Femur (tissue), 1 donor: ENCODE measurements around the gene UTP15.

Experiments used
- DNase-seq: peaks from one replicate; pipeline ENCODE4 v3.0.0-alpha.2; 2017

UTP15 gene

GRCh38 chr5:73565139-73565968, at the start of gene UTP15, which contains the start of gene ANKRA2:
TSS of gene UTP15 (plus strand) at chr5:73565743. CDS start at chr5:73567345, 1,602 bp downstream.
TSS of gene ANKRA2 (minus strand) at chr5:73565639. CDS start at chr5:73562881, 2,758 bp downstream.
- DNase-seq = peak; percentile 99

DNA sequence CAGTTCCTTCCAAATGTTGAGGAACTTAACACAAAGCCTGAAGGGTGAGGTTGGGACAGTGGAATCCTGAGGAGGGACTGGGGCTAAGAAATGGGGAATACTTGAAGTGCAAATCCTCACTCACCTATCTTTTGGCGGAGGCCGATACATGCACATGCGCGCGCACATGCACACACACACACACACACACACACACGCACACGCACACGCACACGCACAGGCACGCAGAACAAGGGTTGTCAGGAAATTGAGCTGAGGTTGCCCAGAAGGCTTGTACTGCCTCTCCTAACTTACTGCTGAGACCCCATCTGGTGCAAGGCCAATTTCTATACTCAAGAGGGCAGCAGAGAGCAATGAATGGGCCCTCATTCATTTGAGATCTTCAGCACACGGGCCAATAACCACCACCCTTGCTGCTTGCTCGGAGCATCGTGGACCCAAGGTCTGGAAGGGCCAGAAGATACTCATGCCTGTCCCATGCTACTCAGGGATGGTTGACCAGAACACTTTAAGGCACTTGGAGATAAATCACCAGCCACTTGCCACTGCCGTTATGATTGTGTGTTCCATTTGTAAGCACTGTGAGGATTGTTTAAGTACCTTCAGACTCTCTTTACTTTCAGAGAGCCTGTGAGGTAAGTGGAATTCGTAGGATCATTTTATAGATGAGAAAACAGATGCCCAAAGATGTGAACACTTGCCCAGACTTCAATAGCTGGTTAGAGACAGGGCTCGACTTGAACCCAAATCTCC, 45.8 kb upstream of the UTP15 start:
- peak; percentile 69 for DNase-seq

- no peak for DNase-seq
These were observed 42.6 kb upstream of the UTP15 start for GRCh38 chr5:73522989-73523388.

- no peak for DNase-seq
These were observed 41.7 kb upstream of the UTP15 start for GRCh38 chr5:73523861-73524260.

- no peak for DNase-seq
These were observed 39.8 kb upstream of the UTP15 start for GRCh38 chr5:73525606-73526203.

DNA sequence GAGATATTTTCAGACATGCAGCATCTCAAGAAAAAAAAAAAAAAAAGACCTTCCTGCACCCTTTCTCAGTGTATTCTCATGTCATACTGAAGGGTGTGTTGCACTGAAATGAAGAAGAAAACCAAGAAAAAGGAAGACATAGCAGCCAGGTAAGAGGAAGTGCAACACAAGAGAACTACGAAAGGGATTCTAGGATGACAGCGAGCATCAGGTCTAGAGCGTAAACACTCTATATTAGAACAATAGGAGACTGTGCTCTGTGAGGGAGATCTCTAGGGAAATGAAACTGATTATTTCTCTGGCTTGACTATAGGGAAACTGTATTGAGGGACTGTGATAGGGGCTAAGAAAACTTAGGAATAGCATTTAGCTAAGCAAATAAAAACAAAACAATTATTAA, 37.3 kb upstream of the UTP15 start:
- no peak for DNase-seq

GRCh38 chr5:73529081-73529480, 36.5 kb upstream of the UTP15 start:
- DNase-seq = no peak

GRCh38 chr5:73531356-73531755, 34.2 kb upstream of the UTP15 start:
- no peak for DNase-seq

DNA sequence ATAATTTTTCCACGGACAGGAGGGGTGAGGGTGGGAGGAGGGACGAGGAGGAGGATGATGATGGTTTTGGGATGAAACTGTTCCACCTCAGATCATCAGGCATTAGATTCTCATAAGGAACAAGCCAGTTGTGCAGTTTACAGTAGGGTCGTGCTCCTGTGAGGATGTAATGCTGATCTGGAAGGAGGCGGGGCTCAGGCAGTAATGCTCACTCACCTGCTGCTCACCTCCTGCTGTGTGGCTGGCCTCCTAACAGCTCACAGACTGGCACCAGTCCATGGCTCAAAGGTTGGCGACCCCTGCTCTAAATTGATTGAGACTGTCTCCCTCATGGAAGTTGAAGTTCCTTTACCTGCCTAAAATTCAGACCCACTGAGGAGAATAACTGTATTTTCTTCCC, 33.3 kb upstream of the UTP15 start:
- DNase-seq = no peak

GRCh38 chr5:73534011-73534644, 31.4 kb upstream of the UTP15 start:
- no peak for DNase-seq

GRCh38 chr5:73534971-73535370, 30.6 kb upstream of the UTP15 start:
- no peak for DNase-seq

- DNase-seq = no peak
These were observed 25.8 kb upstream of the UTP15 start for GRCh38 chr5:73539730-73540129.

- no peak for DNase-seq
These were observed 25.4 kb upstream of the UTP15 start for GRCh38 chr5:73540192-73540591.

DNA sequence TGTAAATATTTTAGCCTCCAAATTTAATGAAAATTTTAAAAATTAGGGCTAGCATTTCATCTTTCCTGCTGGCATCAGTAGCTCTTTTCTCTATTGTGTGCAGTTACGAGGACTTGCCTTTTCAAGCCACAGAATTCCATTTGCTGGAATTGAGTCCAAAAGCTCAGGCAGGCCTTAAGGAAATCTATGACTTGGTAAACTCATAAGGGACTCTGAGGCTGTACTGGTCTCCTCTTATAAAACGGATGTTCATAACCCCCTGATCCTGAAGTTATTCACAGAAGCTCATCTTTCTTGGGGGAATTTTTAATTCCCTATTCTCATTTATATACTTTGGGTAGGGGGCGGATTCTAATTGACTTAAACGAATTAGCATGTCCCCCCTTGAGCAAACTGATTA, 23.5 kb upstream of the UTP15 start:
- DNase-seq = no peak

GRCh38 chr5:73544429-73545402, 20.8 kb upstream of the UTP15 start:
- DNase-seq = no peak

DNA sequence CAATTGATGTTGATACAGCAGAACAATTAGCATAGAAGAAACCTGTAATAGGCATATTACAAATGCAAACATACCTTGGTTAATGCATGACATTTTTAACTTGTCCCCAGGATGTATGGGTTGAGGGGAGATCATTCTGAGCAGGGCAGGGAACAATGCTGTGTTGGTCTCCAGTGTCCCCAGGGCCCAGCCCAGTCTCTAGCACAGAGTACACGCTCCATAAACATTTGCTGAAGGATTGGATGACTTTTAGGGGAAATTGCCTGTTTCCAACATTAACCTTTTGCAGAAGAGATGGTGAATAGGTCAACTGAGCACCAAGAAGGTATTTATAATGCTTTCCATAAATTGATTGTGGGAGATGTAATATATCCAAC, 20.2 kb upstream of the UTP15 start:
- no peak for DNase-seq

- DNase-seq = no peak
These were observed 15.5 kb upstream of the UTP15 start for GRCh38 chr5:73550016-73550415.

- DNase-seq = no peak
These were observed 12.9 kb upstream of the UTP15 start for GRCh38 chr5:73552642-73553041.

DNA sequence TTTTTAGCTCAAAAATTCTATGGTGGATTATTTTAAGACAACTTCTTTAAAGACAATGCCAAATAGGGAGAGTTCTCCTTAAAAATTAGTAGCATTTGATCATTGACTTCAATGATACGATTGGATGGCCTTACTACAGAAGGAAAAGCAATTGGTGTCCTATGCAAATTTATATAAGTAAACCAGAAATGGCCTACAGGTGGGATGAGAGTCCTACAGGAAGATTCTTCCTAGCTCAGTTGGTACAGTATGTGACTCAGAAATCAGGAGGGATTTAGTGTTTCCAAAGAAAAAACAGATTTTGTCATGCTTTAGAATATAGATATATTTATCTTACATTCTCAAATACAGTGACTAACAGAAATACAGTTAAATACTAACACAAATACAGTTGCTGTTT, 6.6 kb upstream of the UTP15 start:
- DNase-seq = no peak

DNA sequence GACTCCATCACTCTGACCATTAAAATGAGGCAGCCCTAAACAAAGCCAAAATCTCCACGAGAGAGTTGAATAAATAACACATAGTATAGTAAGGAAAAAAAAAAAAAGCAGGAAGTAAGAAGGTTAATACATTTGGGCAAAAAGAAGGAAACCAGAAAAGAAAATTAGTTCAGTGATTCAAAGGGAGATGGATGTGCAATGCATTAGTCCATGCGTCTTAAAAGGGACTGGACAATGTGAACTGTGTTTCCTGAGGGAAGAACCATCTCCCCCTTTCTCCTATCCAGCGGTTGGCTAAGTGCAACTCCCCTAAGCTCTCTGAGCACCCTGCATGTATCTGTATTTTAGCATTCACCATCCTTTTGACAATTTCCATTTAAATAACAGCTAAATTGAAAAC, 1.5 kb upstream of the UTP15 start:
- DNase-seq = no peak

GRCh38 chr5:73564675-73565074, 868 bp upstream of the UTP15 start:
- peak; percentile 35 for DNase-seq

GRCh38 chr5:73565969-73566547, 515 bp downstream of the UTP15 start:
- no peak for DNase-seq
